Measurements from ENCODE around the gene XCL2. TPM values are rescaled to one million over a fixed set of nuclear protein-coding genes. Genes with fewer than 3 reads are reported as not detected.

Gene XCL2
- total RNA-seq, 1 experiment from 2014 or later, result not detected

DNA sequence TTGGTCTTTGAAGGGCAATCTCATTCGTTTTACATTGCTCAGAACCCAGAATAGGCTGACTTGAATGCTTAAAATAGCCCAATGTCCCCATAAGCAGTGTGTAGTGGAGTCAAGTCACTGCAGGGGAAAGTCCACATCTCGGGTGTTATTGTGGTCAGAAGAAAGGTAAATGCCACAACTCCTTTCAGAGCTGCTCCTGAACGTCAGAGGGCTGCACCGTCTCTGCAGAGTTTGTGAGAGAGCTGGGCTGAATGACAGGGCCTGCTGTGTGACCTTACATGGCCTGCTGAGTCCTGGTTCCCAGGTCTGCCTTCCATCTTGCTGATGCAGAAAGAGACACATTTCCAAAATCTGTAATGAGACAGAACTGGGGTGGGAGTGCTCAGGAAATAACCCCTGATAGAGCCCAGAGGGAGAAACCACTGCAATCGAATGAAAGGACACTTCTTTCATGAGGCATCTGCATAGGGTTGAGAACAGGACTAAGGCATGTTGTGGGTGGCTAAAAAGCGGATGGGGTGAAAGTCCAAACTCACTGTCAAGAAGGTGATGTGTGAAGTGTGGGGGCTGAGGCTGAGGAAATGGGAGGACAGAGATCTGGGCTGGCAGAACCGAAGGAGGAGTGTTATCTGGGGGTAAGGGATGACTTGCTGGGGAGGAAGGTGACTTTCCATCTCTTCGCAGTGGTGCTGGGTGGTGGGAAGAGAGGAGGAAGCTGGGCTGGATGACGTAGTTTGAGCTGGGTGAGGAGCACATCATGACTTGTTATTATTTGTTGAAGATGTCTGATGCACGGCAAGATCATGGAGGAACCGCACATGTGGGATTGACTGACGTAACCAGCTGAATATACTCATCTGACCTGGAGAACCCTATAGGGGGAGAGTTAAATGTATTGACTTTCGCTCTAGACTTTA is 33.7 kb downstream of the XCL2 start:
- in situ Hi-C loops (cut with HindIII; ENCODE audit: low pct_unique_long_range_greater_than_20kb, low sequenced_read_pairs), result no loop called here
- H3K4me3 ChIP-seq (ENCODE audit: low read depth in 2 of 2, low read length in 2 of 2), result no peak overlapping the region
- POLR2A ChIA-PET, result no interaction called here
- no peaks in the 10 kb centered on the region; the same call in 1 of the 2 replicates for H3K4me1 ChIP-seq (ENCODE audit: control insufficient read depth, insufficient read depth, low read length)
- H3K27ac ChIP-seq (ENCODE audit: low read length), result no peak overlapping the region
- no TSS peak for BruUV-seq (replicated peaks)
- intact Hi-C loops (cut with micrococcal nuclease; ENCODE audit: unreplicated experiment), result no loop called here
- H3K9me3 ChIP-seq (ENCODE audit: control insufficient read depth, insufficient read depth, low read depth, low read length), result no peaks in the 10 kb centered on the region
- ATAC-seq (no peak), DNase-seq (ENCODE audit: low read depth, low spot score) (no peak)
- CTCF ChIA-PET, result no interaction called here
- no peaks in the 10 kb centered on the region; the same call in 1 of the 2 replicates for H3K27me3 ChIP-seq (ENCODE audit: control insufficient read depth, insufficient read depth, low read length)
- no peaks in the 10 kb centered on the region for H3K36me3 ChIP-seq (ENCODE audit: control insufficient read depth, insufficient read depth, low read length)
- TF ChIP-seq, protein P1, sequence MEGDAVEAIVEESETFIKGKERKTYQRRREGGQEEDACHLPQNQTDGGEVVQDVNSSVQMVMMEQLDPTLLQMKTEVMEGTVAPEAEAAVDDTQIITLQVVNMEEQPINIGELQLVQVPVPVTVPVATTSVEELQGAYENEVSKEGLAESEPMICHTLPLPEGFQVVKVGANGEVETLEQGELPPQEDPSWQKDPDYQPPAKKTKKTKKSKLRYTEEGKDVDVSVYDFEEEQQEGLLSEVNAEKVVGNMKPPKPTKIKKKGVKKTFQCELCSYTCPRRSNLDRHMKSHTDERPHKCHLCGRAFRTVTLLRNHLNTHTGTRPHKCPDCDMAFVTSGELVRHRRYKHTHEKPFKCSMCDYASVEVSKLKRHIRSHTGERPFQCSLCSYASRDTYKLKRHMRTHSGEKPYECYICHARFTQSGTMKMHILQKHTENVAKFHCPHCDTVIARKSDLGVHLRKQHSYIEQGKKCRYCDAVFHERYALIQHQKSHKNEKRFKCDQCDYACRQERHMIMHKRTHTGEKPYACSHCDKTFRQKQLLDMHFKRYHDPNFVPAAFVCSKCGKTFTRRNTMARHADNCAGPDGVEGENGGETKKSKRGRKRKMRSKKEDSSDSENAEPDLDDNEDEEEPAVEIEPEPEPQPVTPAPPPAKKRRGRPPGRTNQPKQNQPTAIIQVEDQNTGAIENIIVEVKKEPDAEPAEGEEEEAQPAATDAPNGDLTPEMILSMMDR (IDR thresholded peaks at IDR 0.05), result no peak
- TF ChIP-seq POLR2AphosphoS5 (IDR thresholded peaks at IDR 0.05; ENCODE audit: low read depth, low read length), result no peak
- no peak for TF ChIP-seq TCF7L2 (IDR thresholded peaks at IDR 0.05; ENCODE audit: low read depth, low read length)
- no peak for TF ChIP-seq SIN3A (IDR thresholded peaks at IDR 0.05; ENCODE audit: borderline replicate concordance, insufficient read depth, low read depth, low read length)
- TF ChIP-seq, protein P2, sequence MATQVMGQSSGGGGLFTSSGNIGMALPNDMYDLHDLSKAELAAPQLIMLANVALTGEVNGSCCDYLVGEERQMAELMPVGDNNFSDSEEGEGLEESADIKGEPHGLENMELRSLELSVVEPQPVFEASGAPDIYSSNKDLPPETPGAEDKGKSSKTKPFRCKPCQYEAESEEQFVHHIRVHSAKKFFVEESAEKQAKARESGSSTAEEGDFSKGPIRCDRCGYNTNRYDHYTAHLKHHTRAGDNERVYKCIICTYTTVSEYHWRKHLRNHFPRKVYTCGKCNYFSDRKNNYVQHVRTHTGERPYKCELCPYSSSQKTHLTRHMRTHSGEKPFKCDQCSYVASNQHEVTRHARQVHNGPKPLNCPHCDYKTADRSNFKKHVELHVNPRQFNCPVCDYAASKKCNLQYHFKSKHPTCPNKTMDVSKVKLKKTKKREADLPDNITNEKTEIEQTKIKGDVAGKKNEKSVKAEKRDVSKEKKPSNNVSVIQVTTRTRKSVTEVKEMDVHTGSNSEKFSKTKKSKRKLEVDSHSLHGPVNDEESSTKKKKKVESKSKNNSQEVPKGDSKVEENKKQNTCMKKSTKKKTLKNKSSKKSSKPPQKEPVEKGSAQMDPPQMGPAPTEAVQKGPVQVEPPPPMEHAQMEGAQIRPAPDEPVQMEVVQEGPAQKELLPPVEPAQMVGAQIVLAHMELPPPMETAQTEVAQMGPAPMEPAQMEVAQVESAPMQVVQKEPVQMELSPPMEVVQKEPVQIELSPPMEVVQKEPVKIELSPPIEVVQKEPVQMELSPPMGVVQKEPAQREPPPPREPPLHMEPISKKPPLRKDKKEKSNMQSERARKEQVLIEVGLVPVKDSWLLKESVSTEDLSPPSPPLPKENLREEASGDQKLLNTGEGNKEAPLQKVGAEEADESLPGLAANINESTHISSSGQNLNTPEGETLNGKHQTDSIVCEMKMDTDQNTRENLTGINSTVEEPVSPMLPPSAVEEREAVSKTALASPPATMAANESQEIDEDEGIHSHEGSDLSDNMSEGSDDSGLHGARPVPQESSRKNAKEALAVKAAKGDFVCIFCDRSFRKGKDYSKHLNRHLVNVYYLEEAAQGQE (IDR thresholded peaks at IDR 0.05; ENCODE audit: insufficient read depth in 1 of 2, low read depth in 2 of 2, low read length in 1 of 2), result no peak

DNA sequence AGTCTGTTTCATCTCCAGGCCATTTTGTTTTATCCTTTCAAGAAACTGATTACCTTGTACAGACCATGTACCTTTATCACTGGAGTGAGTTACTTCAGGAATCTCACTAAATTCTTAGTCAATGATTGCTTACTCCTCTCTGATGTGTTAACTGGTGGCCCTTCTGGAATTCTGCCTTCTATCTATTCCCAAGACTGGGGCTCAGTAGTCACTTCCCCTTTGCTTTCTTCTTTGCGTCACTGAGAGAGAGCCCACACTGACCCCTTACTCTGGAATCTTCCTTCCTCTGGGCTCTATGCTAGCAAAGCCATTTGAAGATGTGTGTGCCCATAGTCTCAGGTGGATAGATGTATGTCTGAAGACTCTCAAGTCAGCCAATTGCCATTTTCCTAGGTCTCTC is 34.6 kb downstream of the XCL2 start:
- H3K9me3 ChIP-seq (ENCODE audit: control insufficient read depth, insufficient read depth, low read depth, low read length), result no peaks in the 10 kb centered on the region
- POLR2A ChIA-PET, result no interaction called here

More for the DNA sequence above, 34.6 kb downstream of the XCL2 start:
- Histone ChIP-seq H3K27me3 (ENCODE audit: control insufficient read depth, insufficient read depth, low read length) (no peaks in the 10 kb centered on the region; the same call in 1 of the 2 replicates), H3K4me1 (ENCODE audit: control insufficient read depth, insufficient read depth, low read length) (no peaks in the 10 kb centered on the region; the same call in 1 of the 2 replicates), H3K27ac (ENCODE audit: low read length) (no peak overlapping the region), H3K4me3 (ENCODE audit: low read depth in 2 of 2, low read length in 2 of 2) (no peak overlapping the region), H3K36me3 (ENCODE audit: control insufficient read depth, insufficient read depth, low read length) (no peaks in the 10 kb centered on the region)
- TF ChIP-seq, protein P1 (IDR thresholded peaks at IDR 0.05), result no peak
- TF ChIP-seq SIN3A (IDR thresholded peaks at IDR 0.05; ENCODE audit: borderline replicate concordance, insufficient read depth, low read depth, low read length), result no peak
- no peak for TF ChIP-seq TCF7L2 (IDR thresholded peaks at IDR 0.05; ENCODE audit: low read depth, low read length)
- no peak for TF ChIP-seq POLR2AphosphoS5 (IDR thresholded peaks at IDR 0.05; ENCODE audit: low read depth, low read length)
- TF ChIP-seq, protein P2 (IDR thresholded peaks at IDR 0.05; ENCODE audit: insufficient read depth in 1 of 2, low read depth in 2 of 2, low read length in 1 of 2), result no peak
- DNase-seq (ENCODE audit: low read depth, low spot score) (no peak), ATAC-seq (no peak)
- BruUV-seq (replicated peaks), result no TSS peak
- intact Hi-C loops (cut with micrococcal nuclease; ENCODE audit: unreplicated experiment), result no loop called here
- in situ Hi-C loops (cut with HindIII; ENCODE audit: low pct_unique_long_range_greater_than_20kb, low sequenced_read_pairs), result no loop called here
- CTCF ChIA-PET, result no interaction called here

Measured in Panc1 (cell line).